GM23338 (cell line): ENCODE results near the gene SLC2A5. TPM values are rescaled to one million over a fixed set of nuclear protein-coding genes. Genes with fewer than 3 reads are reported as not detected.

ENCODE experiments used
- ATAC-seq: fragments of 200-7000 bp; cut with Tn5 transposase; 3 replicates; pipeline ENCODE4 v1.9.1; 2020
- DNase-seq: peaks from one replicate; pipeline ENCODE4 v3.0.0-alpha.2; 2015; ENCODE audit warnings: low spot score
- H2AFZ ChIP-seq: fragments of 200-600 bp; sonication (generic); 2 replicates; pipeline ENCODE4 v1.8.0; 2016; ENCODE audit warnings: antibody characterized with exemption, mild to moderate bottlenecking, moderate library complexity
- H3F3A ChIP-seq: fragments of 200-600 bp; sonication (generic); replicated peaks from 2 replicates; pipeline ENCODE4 v1.8.0; 2017; ENCODE audit warnings: antibody characterized with exemption, mixed run types, low read depth
- H3K27ac ChIP-seq: fragments of 200-600 bp; sonication (generic); 2 replicates; pipeline ENCODE4 v1.6.1; 2016; ENCODE audit warnings: low read depth
- H3K27me3 ChIP-seq: fragments of 200-600 bp; sonication (generic); 2 replicates; pipeline ENCODE4 v1.8.0; 2016; ENCODE audit warnings: mild to moderate bottlenecking, mixed run types, moderate library complexity; ENCODE audit not compliant: insufficient read depth
- H3K36me3 ChIP-seq: fragments of 200-600 bp; sonication (generic); 2 replicates; pipeline ENCODE4 v1.8.0; 2016; ENCODE audit warnings: mild to moderate bottlenecking; ENCODE audit not compliant: insufficient read depth
- H3K4me1 ChIP-seq: fragments of 200-600 bp; sonication (generic); 2 replicates; pipeline ENCODE4 v1.8.0; 2016; ENCODE audit warnings: mild to moderate bottlenecking, moderate library complexity; ENCODE audit not compliant: insufficient read depth
- H3K4me2 ChIP-seq: fragments of 200-600 bp; sonication (generic); 2 replicates; pipeline ENCODE4 v1.7.1; 2017; ENCODE audit warnings: mixed run types
- H3K4me3 ChIP-seq: fragments of 200-600 bp; sonication (generic); 2 replicates; pipeline ENCODE4 v1.6.1; 2016; ENCODE audit warnings: mixed run types
- H3K79me2 ChIP-seq: fragments of 200-600 bp; sonication (generic); replicated peaks from 2 replicates; pipeline ENCODE4 v1.8.0; 2017; ENCODE audit warnings: mild to moderate bottlenecking; ENCODE audit not compliant: insufficient read depth
- H3K9me2 ChIP-seq: fragments of 200-600 bp; sonication (generic); 2 replicates; pipeline ENCODE4 v1.8.0; 2017; ENCODE audit not compliant: insufficient read depth
- H4K20me1 ChIP-seq: fragments of 200-600 bp; sonication (generic); replicated peaks from 2 replicates; pipeline ENCODE4 v1.8.0; 2017; ENCODE audit warnings: mild to moderate bottlenecking; ENCODE audit not compliant: insufficient read depth
- H3K27ac Mint-ChIP-seq: 2 replicates; pipeline ENCODE4 v1.8.0; 2020; ENCODE audit warnings: inconsistent platforms, mild to moderate bottlenecking, moderate library complexity, mixed read lengths
- H3K27me3 Mint-ChIP-seq: 3 replicates; pipeline ENCODE4 v1.8.0; 2022; ENCODE audit warnings: low read depth, mild to moderate bottlenecking, moderate library complexity, mixed read lengths, inconsistent platforms; ENCODE audit not compliant: insufficient read depth, poor library complexity
- H3K36me3 Mint-ChIP-seq: 3 replicates; pipeline ENCODE4 v1.8.0; 2021; ENCODE audit warnings: low read depth, mild to moderate bottlenecking, inconsistent platforms, moderate library complexity, mixed read lengths
- H3K4me1 Mint-ChIP-seq: 3 replicates; pipeline ENCODE4 v1.8.0; 2020; ENCODE audit warnings: mild to moderate bottlenecking, inconsistent platforms, mixed read lengths
- H3K4me3 Mint-ChIP-seq: 3 replicates; pipeline ENCODE4 v1.8.0; 2021; ENCODE audit warnings: moderate library complexity, mild to moderate bottlenecking, inconsistent platforms, mixed read lengths
- H3K9me3 Mint-ChIP-seq: 3 replicates; pipeline ENCODE4 v1.8.0; 2020; ENCODE audit warnings: moderate library complexity, mild to moderate bottlenecking, inconsistent platforms, mixed read lengths
- CREB1 ChIP-seq: fragments of 250-450 bp; sonication (Bioruptor Pico); IDR thresholded peaks from 2 replicates; pipeline ENCODE4 v1.5.0; 2020; ENCODE audit warnings: low read depth, mild to moderate bottlenecking, moderate library complexity
- EZH2 ChIP-seq: fragments of 200-600 bp; sonication (generic); IDR thresholded peaks from one replicate; pipeline ENCODE4 v1.8.0; 2017; ENCODE audit warnings: antibody characterized with exemption, mild to moderate bottlenecking, low read depth; ENCODE audit not compliant: unreplicated experiment
- EZH2phosphoT487 ChIP-seq: fragments of 200-600 bp; sonication (generic); IDR thresholded peaks from one replicate; pipeline ENCODE4 v1.8.1; 2018; ENCODE audit warnings: antibody characterized with exemption; ENCODE audit not compliant: unreplicated experiment
- JUNB ChIP-seq: IDR thresholded peaks from one replicate; pipeline ENCODE4 v1.6.1; 2016; ENCODE audit warnings: antibody characterized with exemption; ENCODE audit not compliant: unreplicated experiment
- NANOG ChIP-seq: IDR thresholded peaks from 2 replicates; pipeline ENCODE4 v1.6.1; 2016; ENCODE audit warnings: antibody characterized with exemption, borderline replicate concordance
- POLR2AphosphoS5 ChIP-seq: IDR thresholded peaks from 2 replicates; pipeline ENCODE4 v1.6.1; 2016; ENCODE audit warnings: antibody characterized with exemption, low read depth
- STAT1 ChIP-seq: IDR thresholded peaks from one replicate; pipeline ENCODE4 v1.6.1; 2016; ENCODE audit warnings: antibody characterized with exemption; ENCODE audit not compliant: unreplicated experiment
- ZNF114 ChIP-seq: fragments of 250-450 bp; sonication (Bioruptor Pico); IDR thresholded peaks from 2 replicates; pipeline ENCODE4 v1.5.0; 2020; ENCODE audit warnings: mild to moderate bottlenecking, moderate library complexity
- ZNF331 ChIP-seq: fragments of 250-450 bp; sonication (Bioruptor Pico); IDR thresholded peaks from 2 replicates; pipeline ENCODE4 v1.5.0; 2020; ENCODE audit warnings: low read depth, mild to moderate bottlenecking, moderate library complexity
- polyA plus RNA-seq: library from polyadenylated mRNA; unstranded; fragments of >200 nt; fragmentation: Nextera tagmentation; extraction: Ambion mirVana; gene quantifications from 2 replicates; pipeline ENCODE4 v1.2.1, GENCODE V29; 2016
- total RNA-seq: library from RNA; depleted of rRNA; stranded (reverse); fragments of >200 nt; shearing (Covaris generic); gene quantifications from 2 replicates; pipeline ENCODE4 v1.2.3, GENCODE V29; 2014
- TF ChIP-seq, protein P1 (sequence below): fragments of 250-450 bp; sonication (Bioruptor Pico); IDR thresholded peaks from 2 replicates; pipeline ENCODE4 v1.5.0; 2020; ENCODE audit warnings: mild to moderate bottlenecking, moderate library complexity
- TF ChIP-seq, protein P2 (sequence below): IDR thresholded peaks from 2 replicates; pipeline ENCODE4 v1.6.1; 2016; ENCODE audit warnings: antibody characterized with exemption
- TF ChIP-seq, protein P3 (sequence below): IDR thresholded peaks from one replicate; pipeline ENCODE4 v1.6.1; 2018; ENCODE audit warnings: antibody characterized with exemption; ENCODE audit not compliant: unreplicated experiment
- TF ChIP-seq, protein P4 (sequence below), 2 experiments: fragments of 200-600 bp in 1 of 2; sonication (generic) in 1 of 2; conservative IDR thresholded peaks; 2 replicates each; pipeline versions ENCODE4 v1.5.1 to v1.6.1; 2016 to 2017; ENCODE audit warnings: antibody characterized with exemption in 2 of 2, low read depth in 2 of 2, mild to moderate bottlenecking in 2 of 2, moderate library complexity in 1 of 2

SLC2A5 gene
- total and polyA plus RNA-seq, 2 experiments from 2014 or later, result 0.03 TPM; not detected in 1

DNA sequence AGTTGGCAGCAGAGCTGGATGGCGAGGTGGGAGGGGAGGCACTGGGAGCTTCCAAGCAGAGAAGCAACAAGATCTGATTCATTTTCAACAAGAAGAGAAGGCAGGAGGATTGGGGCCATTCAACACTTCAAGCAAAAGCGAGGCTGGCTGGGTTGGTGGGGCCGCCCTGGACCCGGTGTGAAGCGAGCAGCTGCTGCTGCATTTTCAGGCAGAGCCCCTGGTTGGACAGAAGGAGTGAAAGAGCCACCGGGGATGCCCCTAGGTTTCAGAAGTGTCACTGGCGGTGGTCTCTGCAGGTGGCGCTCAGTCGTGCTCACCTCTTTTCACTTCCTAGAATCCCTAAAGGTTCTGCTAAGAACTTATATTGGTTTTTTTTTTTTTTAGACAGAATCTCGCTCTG, 61.2 kb downstream of the SLC2A5 start:
- Histone ChIP-seq H3K4me3 (no peak overlapping the region), H3K27me3 (no peaks in the 10 kb centered on the region; the same call in 1 of the 2 replicates), H3K36me3 (no peaks in the 10 kb centered on the region), H3K9me2 (no peaks in the 10 kb centered on the region), H3K27ac (no peak overlapping the region), H3K79me2 (no peaks in the 10 kb centered on the region), H2AFZ (no peak overlapping the region), H3K4me1 (no peaks in the 10 kb centered on the region), H4K20me1 (no peaks in the 10 kb centered on the region), H3F3A (no peaks in the 10 kb centered on the region), H3K4me2 (no peak overlapping the region)
- TF ChIP-seq, protein P1, sequence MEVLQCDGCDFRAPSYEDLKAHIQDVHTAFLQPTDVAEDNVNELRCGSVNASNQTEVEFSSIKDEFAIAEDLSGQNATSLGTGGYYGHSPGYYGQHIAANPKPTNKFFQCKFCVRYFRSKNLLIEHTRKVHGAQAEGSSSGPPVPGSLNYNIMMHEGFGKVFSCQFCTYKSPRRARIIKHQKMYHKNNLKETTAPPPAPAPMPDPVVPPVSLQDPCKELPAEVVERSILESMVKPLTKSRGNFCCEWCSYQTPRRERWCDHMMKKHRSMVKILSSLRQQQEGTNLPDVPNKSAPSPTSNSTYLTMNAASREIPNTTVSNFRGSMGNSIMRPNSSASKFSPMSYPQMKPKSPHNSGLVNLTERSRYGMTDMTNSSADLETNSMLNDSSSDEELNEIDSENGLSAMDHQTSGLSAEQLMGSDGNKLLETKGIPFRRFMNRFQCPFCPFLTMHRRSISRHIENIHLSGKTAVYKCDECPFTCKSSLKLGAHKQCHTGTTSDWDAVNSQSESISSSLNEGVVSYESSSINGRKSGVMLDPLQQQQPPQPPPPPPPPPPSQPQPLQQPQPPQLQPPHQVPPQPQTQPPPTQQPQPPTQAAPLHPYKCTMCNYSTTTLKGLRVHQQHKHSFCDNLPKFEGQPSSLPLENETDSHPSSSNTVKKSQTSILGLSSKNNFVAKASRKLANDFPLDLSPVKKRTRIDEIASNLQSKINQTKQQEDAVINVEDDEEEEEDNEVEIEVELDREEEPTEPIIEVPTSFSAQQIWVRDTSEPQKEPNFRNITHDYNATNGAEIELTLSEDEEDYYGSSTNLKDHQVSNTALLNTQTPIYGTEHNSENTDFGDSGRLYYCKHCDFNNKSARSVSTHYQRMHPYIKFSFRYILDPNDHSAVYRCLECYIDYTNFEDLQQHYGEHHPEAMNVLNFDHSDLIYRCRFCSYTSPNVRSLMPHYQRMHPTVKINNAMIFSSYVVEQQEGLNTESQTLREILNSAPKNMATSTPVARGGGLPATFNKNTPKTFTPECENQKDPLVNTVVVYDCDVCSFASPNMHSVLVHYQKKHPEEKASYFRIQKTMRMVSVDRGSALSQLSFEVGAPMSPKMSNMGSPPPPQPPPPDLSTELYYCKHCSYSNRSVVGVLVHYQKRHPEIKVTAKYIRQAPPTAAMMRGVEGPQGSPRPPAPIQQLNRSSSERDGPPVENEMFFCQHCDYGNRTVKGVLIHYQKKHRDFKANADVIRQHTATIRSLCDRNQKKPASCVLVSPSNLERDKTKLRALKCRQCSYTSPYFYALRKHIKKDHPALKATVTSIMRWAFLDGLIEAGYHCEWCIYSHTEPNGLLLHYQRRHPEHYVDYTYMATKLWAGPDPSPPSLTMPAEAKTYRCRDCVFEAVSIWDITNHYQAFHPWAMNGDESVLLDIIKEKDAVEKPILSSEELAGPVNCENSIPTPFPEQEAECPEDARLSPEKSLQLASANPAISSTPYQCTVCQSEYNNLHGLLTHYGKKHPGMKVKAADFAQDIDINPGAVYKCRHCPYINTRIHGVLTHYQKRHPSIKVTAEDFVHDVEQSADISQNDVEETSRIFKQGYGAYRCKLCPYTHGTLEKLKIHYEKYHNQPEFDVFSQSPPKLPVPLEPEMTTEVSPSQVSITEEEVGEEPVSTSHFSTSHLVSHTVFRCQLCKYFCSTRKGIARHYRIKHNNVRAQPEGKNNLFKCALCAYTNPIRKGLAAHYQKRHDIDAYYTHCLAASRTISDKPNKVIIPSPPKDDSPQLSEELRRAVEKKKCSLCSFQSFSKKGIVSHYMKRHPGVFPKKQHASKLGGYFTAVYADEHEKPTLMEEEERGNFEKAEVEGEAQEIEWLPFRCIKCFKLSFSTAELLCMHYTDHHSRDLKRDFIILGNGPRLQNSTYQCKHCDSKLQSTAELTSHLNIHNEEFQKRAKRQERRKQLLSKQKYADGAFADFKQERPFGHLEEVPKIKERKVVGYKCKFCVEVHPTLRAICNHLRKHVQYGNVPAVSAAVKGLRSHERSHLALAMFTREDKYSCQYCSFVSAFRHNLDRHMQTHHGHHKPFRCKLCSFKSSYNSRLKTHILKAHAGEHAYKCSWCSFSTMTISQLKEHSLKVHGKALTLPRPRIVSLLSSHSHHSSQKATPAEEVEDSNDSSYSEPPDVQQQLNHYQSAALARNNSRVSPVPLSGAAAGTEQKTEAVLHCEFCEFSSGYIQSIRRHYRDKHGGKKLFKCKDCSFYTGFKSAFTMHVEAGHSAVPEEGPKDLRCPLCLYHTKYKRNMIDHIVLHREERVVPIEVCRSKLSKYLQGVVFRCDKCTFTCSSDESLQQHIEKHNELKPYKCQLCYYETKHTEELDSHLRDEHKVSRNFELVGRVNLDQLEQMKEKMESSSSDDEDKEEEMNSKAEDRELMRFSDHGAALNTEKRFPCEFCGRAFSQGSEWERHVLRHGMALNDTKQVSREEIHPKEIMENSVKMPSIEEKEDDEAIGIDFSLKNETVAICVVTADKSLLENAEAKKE (CRISPR knock-in tag), result no peak
- TF ChIP-seq JUNB, result no peak
- TF ChIP-seq NANOG, result no peak
- TF ChIP-seq ZNF114 (CRISPR knock-in tag), result no peak
- no peak for TF ChIP-seq EZH2
- TF ChIP-seq, protein P2, sequence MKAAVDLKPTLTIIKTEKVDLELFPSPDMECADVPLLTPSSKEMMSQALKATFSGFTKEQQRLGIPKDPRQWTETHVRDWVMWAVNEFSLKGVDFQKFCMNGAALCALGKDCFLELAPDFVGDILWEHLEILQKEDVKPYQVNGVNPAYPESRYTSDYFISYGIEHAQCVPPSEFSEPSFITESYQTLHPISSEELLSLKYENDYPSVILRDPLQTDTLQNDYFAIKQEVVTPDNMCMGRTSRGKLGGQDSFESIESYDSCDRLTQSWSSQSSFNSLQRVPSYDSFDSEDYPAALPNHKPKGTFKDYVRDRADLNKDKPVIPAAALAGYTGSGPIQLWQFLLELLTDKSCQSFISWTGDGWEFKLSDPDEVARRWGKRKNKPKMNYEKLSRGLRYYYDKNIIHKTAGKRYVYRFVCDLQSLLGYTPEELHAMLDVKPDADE, result no peak
- TF ChIP-seq STAT1, result no peak
- TF ChIP-seq ZNF331 (CRISPR knock-in tag), result no peak
- no peak for TF ChIP-seq POLR2AphosphoS5
- TF ChIP-seq, protein P3, sequence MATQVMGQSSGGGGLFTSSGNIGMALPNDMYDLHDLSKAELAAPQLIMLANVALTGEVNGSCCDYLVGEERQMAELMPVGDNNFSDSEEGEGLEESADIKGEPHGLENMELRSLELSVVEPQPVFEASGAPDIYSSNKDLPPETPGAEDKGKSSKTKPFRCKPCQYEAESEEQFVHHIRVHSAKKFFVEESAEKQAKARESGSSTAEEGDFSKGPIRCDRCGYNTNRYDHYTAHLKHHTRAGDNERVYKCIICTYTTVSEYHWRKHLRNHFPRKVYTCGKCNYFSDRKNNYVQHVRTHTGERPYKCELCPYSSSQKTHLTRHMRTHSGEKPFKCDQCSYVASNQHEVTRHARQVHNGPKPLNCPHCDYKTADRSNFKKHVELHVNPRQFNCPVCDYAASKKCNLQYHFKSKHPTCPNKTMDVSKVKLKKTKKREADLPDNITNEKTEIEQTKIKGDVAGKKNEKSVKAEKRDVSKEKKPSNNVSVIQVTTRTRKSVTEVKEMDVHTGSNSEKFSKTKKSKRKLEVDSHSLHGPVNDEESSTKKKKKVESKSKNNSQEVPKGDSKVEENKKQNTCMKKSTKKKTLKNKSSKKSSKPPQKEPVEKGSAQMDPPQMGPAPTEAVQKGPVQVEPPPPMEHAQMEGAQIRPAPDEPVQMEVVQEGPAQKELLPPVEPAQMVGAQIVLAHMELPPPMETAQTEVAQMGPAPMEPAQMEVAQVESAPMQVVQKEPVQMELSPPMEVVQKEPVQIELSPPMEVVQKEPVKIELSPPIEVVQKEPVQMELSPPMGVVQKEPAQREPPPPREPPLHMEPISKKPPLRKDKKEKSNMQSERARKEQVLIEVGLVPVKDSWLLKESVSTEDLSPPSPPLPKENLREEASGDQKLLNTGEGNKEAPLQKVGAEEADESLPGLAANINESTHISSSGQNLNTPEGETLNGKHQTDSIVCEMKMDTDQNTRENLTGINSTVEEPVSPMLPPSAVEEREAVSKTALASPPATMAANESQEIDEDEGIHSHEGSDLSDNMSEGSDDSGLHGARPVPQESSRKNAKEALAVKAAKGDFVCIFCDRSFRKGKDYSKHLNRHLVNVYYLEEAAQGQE, result no peak
- TF ChIP-seq EZH2phosphoT487, result no peak
- TF ChIP-seq, protein P4, sequence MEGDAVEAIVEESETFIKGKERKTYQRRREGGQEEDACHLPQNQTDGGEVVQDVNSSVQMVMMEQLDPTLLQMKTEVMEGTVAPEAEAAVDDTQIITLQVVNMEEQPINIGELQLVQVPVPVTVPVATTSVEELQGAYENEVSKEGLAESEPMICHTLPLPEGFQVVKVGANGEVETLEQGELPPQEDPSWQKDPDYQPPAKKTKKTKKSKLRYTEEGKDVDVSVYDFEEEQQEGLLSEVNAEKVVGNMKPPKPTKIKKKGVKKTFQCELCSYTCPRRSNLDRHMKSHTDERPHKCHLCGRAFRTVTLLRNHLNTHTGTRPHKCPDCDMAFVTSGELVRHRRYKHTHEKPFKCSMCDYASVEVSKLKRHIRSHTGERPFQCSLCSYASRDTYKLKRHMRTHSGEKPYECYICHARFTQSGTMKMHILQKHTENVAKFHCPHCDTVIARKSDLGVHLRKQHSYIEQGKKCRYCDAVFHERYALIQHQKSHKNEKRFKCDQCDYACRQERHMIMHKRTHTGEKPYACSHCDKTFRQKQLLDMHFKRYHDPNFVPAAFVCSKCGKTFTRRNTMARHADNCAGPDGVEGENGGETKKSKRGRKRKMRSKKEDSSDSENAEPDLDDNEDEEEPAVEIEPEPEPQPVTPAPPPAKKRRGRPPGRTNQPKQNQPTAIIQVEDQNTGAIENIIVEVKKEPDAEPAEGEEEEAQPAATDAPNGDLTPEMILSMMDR (conservative IDR thresholded peaks at IDR 0.05; ENCODE audit: low read depth in 2 of 2), result no peak
- no peak for TF ChIP-seq CREB1
- DNase-seq (no peak), ATAC-seq (no peak)
- H3K4me3 Mint-ChIP-seq, result no peak overlapping the region
- H3K27me3 Mint-ChIP-seq, result peaks cover 13% of the 10 kb centered on the region
- no peaks in the 10 kb centered on the region; the same call in 2 of the 3 replicates for H3K9me3 Mint-ChIP-seq
- peaks cover 7% of the 10 kb centered on the region for H3K4me1 Mint-ChIP-seq
- no peaks in the 10 kb centered on the region for H3K36me3 Mint-ChIP-seq
- H3K27ac Mint-ChIP-seq, result no peak overlapping the region
